Left ventricle myocardium inferior (tissue), 1 donor: ENCODE data around the gene F7. TPM values are rescaled to one million over a fixed set of nuclear protein-coding genes. Genes with fewer than 3 reads are reported as not detected.

Experiments used
- DNase-seq: peaks from one replicate; pipeline ENCODE4 v3.0.0-alpha.2; 2020
- H3K27ac ChIP-seq: fragments of 200-600 bp; replicated peaks from 2 replicates; pipeline ENCODE4 v1.8.0; 2021
- H3K27me3 ChIP-seq: fragments of 200-600 bp; 2 replicates; pipeline ENCODE4 v1.8.0; 2021; ENCODE audit warnings: low read depth
- H3K36me3 ChIP-seq: fragments of 200-600 bp; 2 replicates; pipeline ENCODE4 v1.8.0; 2021
- H3K4me1 ChIP-seq: fragments of 200-600 bp; 2 replicates; pipeline ENCODE4 v1.8.0; 2021
- H3K4me3 ChIP-seq: fragments of 200-600 bp; 2 replicates; pipeline ENCODE4 v1.8.0; 2021; ENCODE audit warnings: mild to moderate bottlenecking, moderate library complexity
- H3K9me3 ChIP-seq: fragments of 200-600 bp; replicated peaks from 2 replicates; pipeline ENCODE4 v1.8.0; 2021
- intact Hi-C: fragments of 100-400 bp; cut with micrococcal nuclease; formaldehyde crosslinking; loops from one replicate; pipeline ENCODE4 v1.11.0; 2022
- total RNA-seq: library from RNA; stranded (reverse); fragmentation: NEBNext Ultra II Directional; extraction: Animal tissue kit (Norgen Biotek cat#: 25700); gene quantifications from one replicate; pipeline ENCODE4 v1.2.1, GENCODE V29; 2021
- TF ChIP-seq, protein P1 (sequence below): fragments of 200-600 bp; IDR thresholded peaks from 2 replicates; pipeline ENCODE4 v1.8.0; 2021; ENCODE audit warnings: antibody characterized with exemption, mild to moderate bottlenecking, borderline replicate concordance
- donor health status: DM: no; HTN: yes; CAD: no; lungs with severe emphysema.

F7 gene
- total RNA-seq, 1 donor from 2014 or later, result not detected

DNA sequence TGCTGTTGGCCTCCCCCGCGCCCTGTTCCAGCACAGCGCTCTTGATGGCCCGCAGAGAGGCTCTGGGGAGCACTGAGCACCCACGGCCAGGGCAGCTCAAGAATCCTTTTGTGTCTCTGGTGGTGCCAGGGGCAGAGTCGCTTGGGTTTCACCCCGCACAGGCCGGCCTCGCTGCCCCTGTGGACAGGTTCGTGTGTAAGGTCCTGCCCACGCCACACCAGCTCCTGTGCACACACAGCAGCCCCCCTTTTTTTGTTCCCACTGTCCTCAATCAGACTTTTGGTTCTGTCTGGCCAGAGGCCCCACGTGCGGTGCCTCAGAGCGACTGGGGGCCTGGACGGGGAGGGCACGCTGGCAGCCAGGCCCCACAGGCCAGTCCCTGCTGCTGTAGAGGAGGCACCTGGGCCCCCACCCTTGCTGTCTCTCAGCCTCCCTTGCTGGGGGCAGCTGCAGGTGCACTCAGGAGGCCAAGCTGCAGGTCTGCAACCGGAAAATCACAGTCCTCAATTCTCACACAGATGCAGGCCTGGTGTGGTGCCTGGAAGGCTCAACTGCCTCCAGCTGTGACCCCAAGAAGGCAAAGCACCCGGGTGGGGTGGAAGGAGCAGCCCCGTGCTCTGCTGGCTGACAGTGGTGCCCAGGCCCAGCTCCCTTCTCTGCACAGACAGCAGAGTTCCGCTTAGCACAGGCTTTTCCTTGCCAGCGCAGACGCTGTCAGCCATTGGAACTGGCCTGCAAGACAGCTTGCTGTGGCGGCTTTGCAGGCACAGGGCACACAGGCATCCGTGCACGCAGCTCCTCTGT lies 12.6 kb upstream of the F7 start:
- peak; percentile 8 for DNase-seq
- no peak overlapping the region for H3K27ac ChIP-seq
- no peaks in the 10 kb centered on the region for H3K9me3 ChIP-seq
- H3K27me3 ChIP-seq, result no peaks in the 10 kb centered on the region
- peaks cover 44% of the 10 kb centered on the region for H3K36me3 ChIP-seq
- H3K4me3 ChIP-seq, result no peak overlapping the region
- no peaks in the 10 kb centered on the region for H3K4me1 ChIP-seq
- TF ChIP-seq, protein P1, sequence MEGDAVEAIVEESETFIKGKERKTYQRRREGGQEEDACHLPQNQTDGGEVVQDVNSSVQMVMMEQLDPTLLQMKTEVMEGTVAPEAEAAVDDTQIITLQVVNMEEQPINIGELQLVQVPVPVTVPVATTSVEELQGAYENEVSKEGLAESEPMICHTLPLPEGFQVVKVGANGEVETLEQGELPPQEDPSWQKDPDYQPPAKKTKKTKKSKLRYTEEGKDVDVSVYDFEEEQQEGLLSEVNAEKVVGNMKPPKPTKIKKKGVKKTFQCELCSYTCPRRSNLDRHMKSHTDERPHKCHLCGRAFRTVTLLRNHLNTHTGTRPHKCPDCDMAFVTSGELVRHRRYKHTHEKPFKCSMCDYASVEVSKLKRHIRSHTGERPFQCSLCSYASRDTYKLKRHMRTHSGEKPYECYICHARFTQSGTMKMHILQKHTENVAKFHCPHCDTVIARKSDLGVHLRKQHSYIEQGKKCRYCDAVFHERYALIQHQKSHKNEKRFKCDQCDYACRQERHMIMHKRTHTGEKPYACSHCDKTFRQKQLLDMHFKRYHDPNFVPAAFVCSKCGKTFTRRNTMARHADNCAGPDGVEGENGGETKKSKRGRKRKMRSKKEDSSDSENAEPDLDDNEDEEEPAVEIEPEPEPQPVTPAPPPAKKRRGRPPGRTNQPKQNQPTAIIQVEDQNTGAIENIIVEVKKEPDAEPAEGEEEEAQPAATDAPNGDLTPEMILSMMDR, result no peak
- intact Hi-C loops, result no loop called here

DNA sequence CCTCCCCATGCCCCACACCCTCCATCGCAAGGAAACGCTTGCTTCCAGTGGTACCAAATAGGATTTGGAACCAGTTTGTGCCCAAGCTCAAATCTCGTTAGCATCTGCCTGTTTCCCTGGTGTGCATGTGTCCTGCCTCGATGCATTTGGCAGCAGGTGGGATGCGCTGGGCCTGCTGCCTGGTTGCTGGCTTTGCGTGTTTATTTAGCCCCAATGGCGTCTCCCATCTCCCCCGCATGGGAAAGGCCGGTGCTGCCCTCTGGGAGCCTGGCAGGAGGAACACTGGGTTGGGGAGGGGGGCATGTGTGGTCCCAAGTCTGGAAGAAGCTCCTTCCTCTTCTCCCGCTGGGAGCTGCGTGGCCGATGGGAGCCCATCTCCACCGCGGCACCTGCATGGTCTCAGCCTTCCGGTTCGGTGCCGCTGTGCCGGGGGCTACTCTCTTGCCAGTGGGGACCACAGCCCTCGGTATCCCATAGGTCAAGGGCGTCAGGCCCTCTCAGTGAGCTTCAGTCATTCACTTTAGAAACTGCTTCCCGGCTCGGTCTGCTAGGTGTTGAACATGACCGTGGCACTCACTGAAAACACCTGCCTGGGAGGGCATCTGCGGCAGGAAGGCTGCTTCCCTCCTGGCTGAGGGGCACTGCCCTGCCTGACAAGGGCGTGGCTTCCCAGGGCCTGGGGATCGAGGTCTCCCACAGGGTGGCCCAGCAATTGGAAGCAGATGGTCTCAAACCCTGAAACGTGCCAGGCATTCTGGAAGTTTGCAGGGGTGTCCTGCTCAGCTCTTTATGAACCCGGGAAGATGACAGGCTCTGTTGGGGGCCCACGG lies 11.8 kb upstream of the F7 start:
- Histone ChIP-seq H3K4me3 (no peak overlapping the region), H3K27me3 (no peaks in the 10 kb centered on the region), H3K4me1 (no peaks in the 10 kb centered on the region), H3K9me3 (no peaks in the 10 kb centered on the region), H3K36me3 (peaks cover 36% of the 10 kb centered on the region), H3K27ac (no peak overlapping the region)
- TF ChIP-seq, protein P1, result no peak
- intact Hi-C loops, result no loop called here
- peak; percentile 10 for DNase-seq

DNA sequence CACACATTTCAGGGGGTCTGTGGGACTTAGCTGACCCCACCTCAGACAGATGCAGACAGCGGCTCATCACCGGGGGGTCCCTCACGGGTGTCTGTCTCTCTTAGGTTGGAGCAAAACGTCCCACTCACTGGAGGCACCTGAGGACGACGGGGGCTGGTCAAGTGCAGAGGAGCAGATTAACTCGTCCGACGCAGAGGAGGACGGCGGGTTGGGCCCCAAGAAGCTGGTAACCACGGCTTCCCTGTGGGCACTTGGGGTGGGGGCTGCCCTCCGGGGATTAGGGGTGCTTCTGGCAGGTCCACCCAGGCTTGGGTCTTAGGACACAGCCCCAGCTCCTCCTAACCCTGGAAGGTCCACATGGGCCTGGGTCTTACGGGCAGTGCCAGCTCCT lies 11.2 kb upstream of the F7 start:
- Histone ChIP-seq H3K36me3 (peaks cover 33% of the 10 kb centered on the region), H3K4me3 (no peak overlapping the region), H3K27me3 (no peaks in the 10 kb centered on the region), H3K9me3 (no peaks in the 10 kb centered on the region), H3K27ac (no peak overlapping the region), H3K4me1 (no peaks in the 10 kb centered on the region)
- intact Hi-C loops, result no loop called here
- DNase-seq, result no peak
- TF ChIP-seq, protein P1, result no peak

DNA sequence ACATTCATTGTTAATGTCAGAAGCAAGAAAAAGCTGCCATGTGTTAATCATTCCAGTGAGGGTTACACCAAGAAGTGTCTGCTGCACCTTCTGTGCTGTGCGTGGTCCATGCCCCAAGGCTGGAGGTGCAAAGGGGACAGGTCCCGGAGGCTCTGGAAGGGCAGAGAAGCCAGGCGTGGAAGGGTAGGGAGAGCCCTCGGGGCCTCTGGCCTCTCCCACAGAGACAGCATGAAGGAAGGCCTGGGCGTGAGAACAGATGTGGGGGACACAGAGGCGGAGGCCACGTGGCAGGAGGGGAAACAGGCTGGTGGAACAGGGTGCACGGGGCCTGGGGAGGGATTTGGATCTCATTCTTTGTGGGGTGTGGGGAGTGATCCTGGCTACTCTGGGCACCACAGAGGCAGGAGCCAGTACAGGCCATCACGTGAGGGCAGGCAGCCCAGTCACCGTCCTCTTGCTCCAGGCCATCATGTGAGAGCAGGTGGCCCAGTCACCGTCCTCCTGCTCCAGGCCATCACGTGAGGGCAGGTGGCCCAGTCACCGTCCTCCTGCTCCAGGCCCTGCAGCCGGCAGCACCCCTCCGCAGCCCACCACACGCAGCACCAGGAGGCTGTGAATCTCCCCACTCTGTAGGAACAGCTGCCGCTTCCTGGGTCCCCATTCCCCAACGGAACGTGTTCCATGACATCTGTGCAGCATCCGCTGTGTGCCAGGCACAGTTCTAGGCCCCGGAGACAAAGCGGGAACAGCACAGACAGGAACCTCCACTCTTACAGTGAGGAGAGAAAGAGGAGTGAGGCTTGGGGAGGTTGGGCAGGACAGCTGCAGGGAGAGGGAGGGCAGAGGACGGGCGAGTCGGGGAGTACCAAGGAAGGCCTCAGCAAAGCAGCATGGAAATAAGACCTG lies 10.2 kb upstream of the F7 start:
- DNase-seq, result peak; percentile 6
- Histone ChIP-seq H3K9me3 (no peaks in the 10 kb centered on the region), H3K27ac (no peak overlapping the region), H3K4me3 (no peak overlapping the region), H3K4me1 (no peaks in the 10 kb centered on the region), H3K36me3 (peaks cover 25% of the 10 kb centered on the region), H3K27me3 (no peaks in the 10 kb centered on the region)
- intact Hi-C loops, result no loop called here
- TF ChIP-seq, protein P1, result no peak
